Glomerular endothelial cell (primary cell): ENCODE results near the gene SLC5A1. TPM values are rescaled to one million over a fixed set of nuclear protein-coding genes. Genes with fewer than 3 reads are reported as not detected.

ENCODE experiments used
- DNase-seq: peaks from one replicate; pipeline ENCODE4 v3.0.0-alpha.2; 2011; ENCODE audit warnings: low read depth, low spot score; ENCODE audit errors: extremely low read depth
- total RNA-seq: library from RNA; depleted of rRNA; stranded (reverse); fragments of >200 nt; gene quantifications from 2 replicates; pipeline ENCODE4 v1.2.3, GENCODE V29; 2015

Gene SLC5A1
- total RNA-seq, result not detected in 2 replicates

DNA sequence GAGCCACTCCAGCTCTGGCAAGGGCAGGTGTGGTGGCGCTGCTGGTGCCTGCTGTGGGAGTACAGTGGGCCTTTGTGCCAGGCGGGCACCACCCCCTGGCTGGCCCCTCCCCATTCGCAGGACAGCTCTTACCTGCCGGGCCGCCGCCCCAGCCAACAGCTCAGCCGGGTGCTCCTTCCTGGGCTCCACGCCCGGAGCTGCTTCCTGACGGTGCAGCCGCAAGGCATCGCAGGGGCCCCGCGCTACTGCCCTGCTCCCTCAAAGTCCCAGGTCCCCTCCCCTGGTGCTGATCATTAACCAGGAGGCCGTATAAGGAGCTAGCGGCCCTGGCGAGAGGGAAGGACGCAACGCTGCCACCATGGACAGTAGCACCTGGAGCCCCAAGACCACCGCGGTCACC lies at the start of gene SLC5A1:
Gene SLC5A1 (plus strand): TSS at position 338 of the 400 bp plus-strand sequence. CDS start 21 bp downstream, at position 359.
- DNase-seq, result no peak

DNA sequence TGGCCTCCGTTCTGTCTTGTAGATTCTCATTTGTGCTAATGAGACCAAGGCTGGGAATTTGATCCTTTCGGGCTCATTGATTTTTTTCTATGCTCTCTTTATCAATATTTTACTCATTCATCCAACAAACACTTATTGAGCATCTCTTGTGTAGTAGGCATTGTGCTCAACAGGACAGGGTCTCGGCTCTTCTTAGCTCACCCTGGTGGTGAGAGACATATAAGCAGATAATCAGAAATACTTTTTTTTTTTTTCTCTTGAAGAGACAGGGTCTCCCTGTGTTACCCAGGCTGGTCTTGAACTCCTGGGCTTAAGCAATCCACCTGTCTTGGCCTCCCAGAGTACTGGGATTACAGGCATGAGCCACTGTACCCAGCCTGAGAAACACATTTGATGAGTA lies 48.0 kb upstream of the SLC5A1 start:
- DNase-seq, result no peak

GRCh38 chr22:31995807-31996206 lies 47.3 kb upstream of the SLC5A1 start:
- no peak for DNase-seq

- no peak for DNase-seq
Observed at GRCh38 chr22:31998784-31999385, 44.2 kb upstream of the SLC5A1 start.

DNA sequence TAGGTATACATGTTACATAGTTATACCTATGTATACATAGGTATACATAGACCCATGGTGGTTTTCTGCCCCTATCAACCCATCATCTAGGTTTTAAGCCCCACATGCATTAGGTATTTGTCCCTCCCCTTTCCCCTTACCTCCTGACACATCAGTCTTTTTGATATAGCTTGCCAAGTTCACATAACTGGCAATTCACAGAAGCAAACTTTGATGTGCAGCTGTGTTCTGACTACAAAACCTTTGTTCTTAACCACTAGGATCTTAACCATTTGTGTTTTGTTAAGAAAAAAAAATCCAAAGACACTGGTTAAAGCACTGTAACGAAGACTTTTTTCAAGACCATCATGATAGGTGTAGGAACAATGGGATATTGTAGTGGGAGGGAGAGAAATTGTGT lies 42.9 kb upstream of the SLC5A1 start:
- no peak for DNase-seq

DNA sequence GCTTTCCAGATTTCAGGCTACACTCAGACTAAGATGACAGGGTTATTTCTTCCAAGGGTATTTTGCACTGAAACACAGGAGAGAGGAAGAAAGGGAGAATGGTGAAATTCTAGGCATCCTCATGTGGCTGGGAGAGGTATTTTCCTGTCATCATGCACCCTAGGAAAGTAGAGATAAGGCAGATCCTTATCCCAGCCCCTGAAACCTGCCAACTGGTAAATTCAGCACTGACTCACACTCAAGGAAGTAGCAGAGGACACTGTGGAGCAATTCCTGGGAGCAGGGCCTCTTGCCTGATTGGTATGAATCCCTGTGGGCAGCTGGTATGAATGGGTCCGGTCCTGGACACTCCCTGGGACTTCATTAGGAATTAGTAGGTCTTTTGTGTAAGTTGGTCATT lies 37.6 kb upstream of the SLC5A1 start:
- no peak for DNase-seq

GRCh38 chr22:32013200-32013599 lies 29.9 kb upstream of the SLC5A1 start:
- no peak for DNase-seq

DNA sequence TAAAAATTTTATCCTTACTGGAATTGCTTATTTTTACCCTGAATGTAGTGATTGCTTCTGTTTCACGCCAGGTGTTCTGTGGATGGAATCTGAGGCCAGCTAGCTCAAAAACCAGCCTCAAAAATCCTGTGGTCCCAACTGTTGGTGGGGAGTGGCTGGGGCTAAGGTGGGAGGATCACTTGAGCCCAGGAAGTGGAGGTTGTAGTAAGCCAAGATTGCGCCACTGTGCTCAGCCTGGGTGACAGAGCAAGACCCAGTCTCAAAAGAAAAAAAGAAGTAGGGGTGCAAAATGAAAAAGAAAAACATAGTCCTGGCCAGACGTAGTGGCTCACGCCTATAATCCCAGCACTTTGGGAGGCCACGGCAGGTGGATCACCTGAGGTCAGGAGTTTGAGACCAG lies 27.0 kb upstream of the SLC5A1 start:
- DNase-seq, result no peak

GRCh38 chr22:32018056-32018455 lies 25.0 kb upstream of the SLC5A1 start:
- no peak for DNase-seq

GRCh38 chr22:32020117-32020516 lies 22.9 kb upstream of the SLC5A1 start:
- DNase-seq, result no peak

DNA sequence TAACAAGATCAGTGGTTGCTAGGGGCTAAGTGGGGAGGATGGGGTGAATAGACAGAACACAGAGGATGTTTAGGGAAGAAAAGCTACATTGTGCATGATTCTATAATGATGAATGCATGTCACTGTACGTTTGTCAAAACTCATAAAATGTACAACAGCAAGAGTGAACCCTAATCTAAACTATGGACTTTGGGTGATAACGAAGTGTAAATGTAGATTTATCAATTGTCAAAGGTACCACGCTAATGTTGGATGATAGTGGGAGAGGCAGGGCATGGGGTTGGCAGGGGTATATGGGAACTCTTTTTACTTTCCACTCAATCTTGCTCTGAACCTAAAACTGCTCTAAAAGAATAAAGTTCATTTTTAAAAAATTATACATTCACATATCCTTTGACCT lies 21.3 kb upstream of the SLC5A1 start:
- DNase-seq, result no peak

DNA sequence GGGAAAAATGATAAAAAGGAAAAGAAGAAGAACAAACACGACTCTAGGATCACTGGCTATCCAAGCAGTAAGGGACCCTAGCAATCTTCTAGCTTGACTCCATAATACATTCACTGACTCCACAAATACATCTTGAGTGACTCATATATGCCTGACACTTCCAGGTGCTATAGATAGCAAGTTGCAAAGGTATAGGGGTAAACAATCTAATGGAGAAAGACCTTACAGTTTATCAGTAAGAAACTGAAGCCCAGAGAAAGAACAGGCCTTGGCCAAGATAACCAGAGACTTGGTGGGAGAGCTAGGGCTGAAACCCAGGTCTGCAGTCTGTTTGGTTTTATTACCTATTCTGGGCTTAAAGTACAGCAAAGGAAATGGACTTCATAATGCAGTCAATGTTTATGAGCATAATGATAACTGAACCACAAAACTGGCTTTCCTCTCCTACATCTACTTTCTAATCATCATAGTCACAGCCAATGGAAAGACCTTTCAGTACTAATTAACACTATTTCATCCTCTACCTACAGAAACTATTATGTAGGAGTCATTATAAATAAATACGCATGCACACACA lies 19.7 kb upstream of the SLC5A1 start:
- DNase-seq, result no peak

GRCh38 chr22:32024796-32025195 lies 18.3 kb upstream of the SLC5A1 start:
- DNase-seq, result no peak

DNA sequence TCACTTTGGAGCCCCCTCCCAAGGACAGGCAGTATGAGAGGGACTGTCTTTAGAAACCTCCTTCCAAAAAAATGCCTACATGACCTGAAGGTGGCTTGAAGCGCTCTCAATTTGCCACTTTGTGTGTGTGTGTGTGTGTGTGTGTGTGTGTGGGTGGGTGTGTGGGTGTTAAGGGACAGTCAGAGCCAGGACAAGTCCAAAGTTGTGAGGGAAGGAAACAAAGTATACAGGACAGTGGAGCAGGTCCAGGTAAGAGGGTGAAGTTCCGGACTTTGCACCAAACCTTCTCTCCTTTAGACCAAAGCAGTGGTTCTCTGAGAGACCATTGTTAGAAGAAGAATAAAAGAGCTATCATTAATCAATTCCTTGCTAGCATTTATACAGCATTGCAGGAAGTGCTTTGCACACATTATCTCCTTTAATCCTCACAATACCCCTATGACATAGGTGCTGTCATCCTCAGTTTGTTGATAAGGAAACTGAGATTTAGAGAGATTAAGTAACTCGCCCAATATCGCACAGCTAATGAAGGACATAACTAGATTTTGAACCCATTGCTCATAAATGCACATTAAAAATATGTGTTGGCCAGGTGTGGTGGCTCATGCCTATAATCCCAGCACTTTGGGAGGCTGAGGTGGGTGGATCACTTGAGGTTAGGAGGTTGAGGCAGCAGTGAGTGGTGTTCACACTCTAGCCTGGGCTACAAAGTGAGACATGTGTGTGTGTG lies 12.4 kb upstream of the SLC5A1 start:
- DNase-seq, result no peak

GRCh38 chr22:32031466-32031865 lies 11.6 kb upstream of the SLC5A1 start:
- DNase-seq, result no peak

DNA sequence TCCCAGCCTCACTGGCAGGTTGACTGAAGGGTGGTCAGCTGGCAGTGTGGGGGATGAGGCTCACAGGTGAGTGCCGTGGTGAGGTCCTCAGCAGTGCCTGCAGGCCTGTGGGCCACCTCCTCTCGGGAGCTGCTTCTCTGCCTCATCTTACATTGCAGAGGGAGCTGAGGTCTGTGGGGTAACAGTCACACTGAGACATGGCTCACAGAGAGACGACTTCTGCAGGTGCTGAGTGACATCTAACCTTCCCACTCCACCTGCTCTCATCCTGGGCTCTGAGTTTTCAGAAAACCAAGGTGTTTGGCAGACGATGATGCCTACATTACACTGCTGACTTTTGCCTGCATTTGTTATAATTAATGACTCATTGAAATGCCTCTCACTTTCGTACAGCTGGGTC lies 8.8 kb upstream of the SLC5A1 start:
- DNase-seq, result no peak

- no peak for DNase-seq
Observed at GRCh38 chr22:32037236-32037635, 5.8 kb upstream of the SLC5A1 start.

- no peak for DNase-seq
Observed at GRCh38 chr22:32040324-32040904, 2.6 kb upstream of the SLC5A1 start.

GRCh38 chr22:32043391-32043790 lies 330 bp downstream of the SLC5A1 start:
- DNase-seq, result no peak

GRCh38 chr22:32044477-32044876 lies 1.4 kb downstream of the SLC5A1 start:
- no peak for DNase-seq

- DNase-seq, result no peak
Observed at GRCh38 chr22:32044913-32045312, 1.9 kb downstream of the SLC5A1 start.

DNA sequence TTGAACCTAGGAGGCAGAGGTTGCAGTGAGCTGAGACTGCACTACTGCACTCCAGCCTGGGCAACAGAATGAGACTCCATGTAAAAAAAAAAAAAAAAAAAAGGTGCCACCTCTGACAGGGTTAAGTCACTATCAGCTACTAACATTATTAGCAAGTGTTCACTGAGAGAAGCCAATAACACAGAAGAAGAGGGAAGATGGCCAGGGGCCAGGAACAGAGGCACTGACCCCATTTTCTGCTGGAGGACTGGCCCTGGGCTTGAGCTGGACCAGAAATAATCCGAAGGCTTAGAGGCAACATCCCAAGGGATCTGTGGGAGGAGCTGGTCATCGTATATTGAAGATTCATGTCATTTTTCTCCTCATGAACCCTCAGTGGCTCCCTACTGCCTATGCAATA lies 5.0 kb downstream of the SLC5A1 start:
- no peak for DNase-seq
